HEK293T (cell line): ENCODE measurements around the gene THOP1.
"Not testable (repeated sequence)": the region's sequence is repeated elsewhere in the genome, so short reads cannot be mapped to it uniquely, and the experiment has no call there.

Experiments used
- CTCF ChIA-PET: fragments of 350-600 bp; formaldehyde crosslinking; extraction: SDS; loops from one replicate; lab custom pipeline; 2021; ENCODE audit warnings: antibody characterized with exemption, inconsistent platforms; lab: Yijun Ruan, JAX
- POLR2A ChIA-PET: fragments of 350-600 bp; formaldehyde crosslinking; extraction: SDS; loops from one replicate; lab custom pipeline; 2020; ENCODE audit warnings: antibody characterized with exemption, inconsistent platforms; lab: Yijun Ruan, JAX
- DNase-seq: peaks from one replicate; pipeline ENCODE4 v3.0.0; 2012; ENCODE audit warnings: mixed read lengths; ENCODE audit errors: extremely low spot score
- ARNT ChIP-seq: fragments of 450-650 bp; IDR thresholded peaks from 2 replicates; pipeline ENCODE4 v1.6.1; 2017; ENCODE audit warnings: mild to moderate bottlenecking
- BHLHE40 ChIP-seq: fragments of 450-650 bp; IDR thresholded peaks from 2 replicates; pipeline ENCODE4 v1.6.1; 2016; ENCODE audit warnings: mild to moderate bottlenecking, moderate library complexity, borderline replicate concordance
- CTBP1 ChIP-seq: fragments of 450-650 bp; IDR thresholded peaks from 2 replicates; pipeline ENCODE4 v1.6.1; 2016; ENCODE audit warnings: borderline replicate concordance
- ELF4 ChIP-seq: fragments of 450-650 bp; IDR thresholded peaks from 2 replicates; pipeline ENCODE4 v1.6.1; 2017; ENCODE audit warnings: antibody characterized with exemption
- FOXA1 ChIP-seq: fragments of 450-650 bp; IDR thresholded peaks from 2 replicates; pipeline ENCODE4 v1.6.1; 2016; ENCODE audit warnings: mild to moderate bottlenecking
- FOXK2 ChIP-seq: fragments of 450-650 bp; IDR thresholded peaks from 2 replicates; pipeline ENCODE4 v1.6.1; 2016; ENCODE audit warnings: mild to moderate bottlenecking
- FOXM1 ChIP-seq: fragments of 450-650 bp; IDR thresholded peaks from 2 replicates; pipeline ENCODE4 v1.6.1; 2017; ENCODE audit warnings: mild to moderate bottlenecking, borderline replicate concordance
- HDGF ChIP-seq: fragments of 450-650 bp; IDR thresholded peaks from 2 replicates; pipeline ENCODE4 v1.6.1; 2017; ENCODE audit warnings: antibody characterized with exemption, borderline replicate concordance
- L3MBTL2 ChIP-seq: fragments of 450-650 bp; conservative IDR thresholded peaks from 2 replicates; pipeline ENCODE4 v1.6.1; 2016; ENCODE audit warnings: mild to moderate bottlenecking
- LEF1 ChIP-seq: fragments of 450-650 bp; IDR thresholded peaks from 2 replicates; pipeline ENCODE4 v1.6.1; 2017; ENCODE audit warnings: mild to moderate bottlenecking, borderline replicate concordance
- NFRKB ChIP-seq: fragments of 450-650 bp; IDR thresholded peaks from 2 replicates; pipeline ENCODE4 v1.6.1; 2016; ENCODE audit warnings: mild to moderate bottlenecking, moderate library complexity
- SP1 ChIP-seq: fragments of 450-650 bp; IDR thresholded peaks from 2 replicates; pipeline ENCODE4 v1.6.1; 2017
- SUZ12 ChIP-seq: fragments of 450-650 bp; IDR thresholded peaks from 2 replicates; pipeline ENCODE4 v1.6.1; 2016; ENCODE audit warnings: mild to moderate bottlenecking
- TARDBP ChIP-seq: fragments of 450-650 bp; IDR thresholded peaks from 2 replicates; pipeline ENCODE4 v1.6.1; 2016
- ZNF384 ChIP-seq: fragments of 450-650 bp; IDR thresholded peaks from 2 replicates; pipeline ENCODE4 v1.6.1; 2016
- TF ChIP-seq, protein P1 (sequence below): fragments of 450-650 bp; IDR thresholded peaks from 2 replicates; pipeline ENCODE4 v1.6.1; 2016

THOP1 gene

DNA sequence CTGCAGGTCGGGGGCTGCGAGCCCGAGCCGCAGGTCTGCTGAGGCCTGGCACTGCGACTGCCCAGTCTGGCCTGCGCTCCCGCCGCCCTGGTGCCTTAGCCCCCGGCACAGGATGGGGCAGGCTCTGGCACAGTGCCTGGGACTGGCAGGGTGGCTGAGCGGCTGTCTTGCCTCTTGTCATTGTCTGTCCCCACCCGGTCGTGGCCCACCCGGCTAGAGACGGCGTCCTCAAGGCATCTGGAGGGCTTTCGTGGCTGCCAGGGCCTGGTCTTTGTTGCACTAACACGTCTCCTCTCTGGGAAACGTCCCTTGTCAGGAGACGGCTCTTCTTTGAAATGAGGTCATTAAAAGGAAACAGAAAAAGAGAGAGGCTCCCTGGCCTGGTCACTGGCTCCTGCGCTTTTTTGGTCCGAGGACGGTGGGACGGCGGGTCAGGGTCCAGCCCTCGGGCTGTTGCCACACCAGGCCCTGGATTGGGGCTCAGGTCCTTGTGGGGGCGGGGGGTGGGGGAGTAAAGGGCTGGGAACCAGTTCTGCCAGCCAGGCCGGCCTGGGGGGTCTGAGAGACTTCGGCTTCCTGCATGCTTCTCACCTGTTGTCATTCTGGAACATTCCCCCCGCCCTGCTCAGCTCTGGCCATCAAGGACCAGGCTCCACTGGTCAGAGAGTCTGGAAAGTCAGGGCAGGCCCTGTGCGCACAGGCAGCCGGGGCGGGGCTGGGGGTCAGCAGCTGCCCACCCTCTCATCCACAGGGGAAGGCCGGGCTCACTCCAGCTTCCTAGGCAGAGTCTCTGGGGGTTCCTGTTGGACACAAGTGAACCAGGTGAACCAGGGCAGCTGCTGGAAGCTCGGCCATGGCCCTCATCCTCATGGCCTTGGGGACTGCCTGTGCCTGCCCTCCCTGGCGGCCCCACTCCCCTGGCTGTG is 28.2 kb downstream of the THOP1 start:
- ChIA-PET POLR2A (no interaction called here), CTCF (no interaction called here)
- TF ChIP-seq HDGF = no peak
- no peak for TF ChIP-seq FOXA1
- TF ChIP-seq SP1 = no peak
- TF ChIP-seq CTBP1 = no peak
- no peak for TF ChIP-seq ELF4
- no peak for TF ChIP-seq FOXK2
- no peak for TF ChIP-seq NFRKB
- DNase-seq = no peak

DNA sequence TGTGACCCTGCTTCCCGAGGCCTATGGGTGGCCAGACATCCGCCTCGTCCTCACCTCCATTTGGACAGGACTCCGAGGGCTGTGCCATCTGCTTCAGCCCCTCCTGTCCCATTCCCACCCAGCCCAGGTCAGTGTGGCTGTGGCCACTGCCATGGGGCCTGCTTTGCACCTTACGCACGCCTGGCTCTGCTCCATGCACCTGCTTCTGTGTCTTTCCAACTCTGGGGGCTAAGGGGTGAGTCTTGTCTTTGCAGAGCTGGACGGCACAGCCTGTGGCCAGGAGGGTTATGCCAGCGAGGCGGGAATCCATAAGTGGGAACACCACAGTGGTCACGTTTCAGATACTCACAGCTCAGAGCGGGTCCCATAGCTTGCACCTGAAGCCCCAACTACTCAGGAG is 29.1 kb downstream of the THOP1 start:
- TF ChIP-seq LEF1 (no peak), SP1 (no peak), HDGF (no peak), FOXA1 (no peak), CTBP1 (no peak), NFRKB (no peak), BHLHE40 (no peak), ELF4 (no peak), FOXM1 (no peak), ARNT (no peak)
- TF ChIP-seq, protein P1, sequence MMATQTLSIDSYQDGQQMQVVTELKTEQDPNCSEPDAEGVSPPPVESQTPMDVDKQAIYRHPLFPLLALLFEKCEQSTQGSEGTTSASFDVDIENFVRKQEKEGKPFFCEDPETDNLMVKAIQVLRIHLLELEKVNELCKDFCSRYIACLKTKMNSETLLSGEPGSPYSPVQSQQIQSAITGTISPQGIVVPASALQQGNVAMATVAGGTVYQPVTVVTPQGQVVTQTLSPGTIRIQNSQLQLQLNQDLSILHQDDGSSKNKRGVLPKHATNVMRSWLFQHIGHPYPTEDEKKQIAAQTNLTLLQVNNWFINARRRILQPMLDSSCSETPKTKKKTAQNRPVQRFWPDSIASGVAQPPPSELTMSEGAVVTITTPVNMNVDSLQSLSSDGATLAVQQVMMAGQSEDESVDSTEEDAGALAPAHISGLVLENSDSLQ = no peak
- CTCF ChIA-PET = no interaction called here
- POLR2A ChIA-PET = no interaction called here
- DNase-seq = no peak

DNA sequence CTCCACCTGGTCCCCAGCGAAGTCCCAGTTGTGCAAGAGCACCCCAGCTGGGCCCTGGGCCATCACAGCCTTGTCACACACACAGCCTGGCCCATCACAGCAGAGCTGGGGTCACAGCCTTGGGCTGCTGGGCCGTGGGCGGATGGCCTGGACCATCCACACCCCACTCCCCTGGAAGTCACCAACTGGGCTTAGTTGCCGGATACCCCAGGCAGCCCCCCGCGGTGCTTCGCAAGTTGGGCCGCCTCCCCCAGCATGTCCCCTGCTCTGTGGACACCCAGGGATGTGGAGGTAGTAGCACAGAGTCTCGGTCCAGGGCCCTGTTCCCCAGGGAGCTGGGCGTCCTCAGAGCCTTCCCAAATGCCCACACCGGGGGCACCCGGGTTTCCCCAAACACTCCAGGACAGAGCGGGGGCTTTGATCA is 29.9 kb downstream of the THOP1 start:
- ChIA-PET CTCF (no interaction called here), POLR2A (no interaction called here)
- TF ChIP-seq ARNT = no peak
- TF ChIP-seq FOXM1 = no peak
- TF ChIP-seq ZNF384 = no peak
- no peak for TF ChIP-seq SUZ12
- no peak for TF ChIP-seq NFRKB
- TF ChIP-seq, protein P1 = no peak
- no peak for TF ChIP-seq FOXA1
- TF ChIP-seq BHLHE40 = no peak
- DNase-seq = no peak

DNA sequence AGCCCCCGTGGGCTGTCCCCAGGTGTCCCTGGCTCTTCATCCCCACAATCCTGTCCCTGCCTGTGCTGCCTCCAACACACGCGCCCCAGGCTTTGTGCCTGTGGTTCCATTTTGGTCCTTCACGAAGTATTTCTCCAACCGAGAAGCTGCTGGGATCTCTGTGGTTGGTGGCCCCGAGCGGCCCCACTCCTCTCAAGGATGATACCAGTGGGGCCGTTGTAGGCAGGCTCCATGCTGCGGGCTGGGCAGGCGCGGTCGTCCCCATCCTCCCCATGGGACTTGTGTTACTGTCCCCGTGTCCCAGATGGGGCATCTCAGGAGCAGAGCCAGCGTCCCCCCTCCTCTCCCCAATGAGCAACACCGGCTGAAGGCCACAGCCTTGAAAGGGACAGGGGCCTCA is 30.6 kb downstream of the THOP1 start:
- ChIA-PET CTCF (no interaction called here), POLR2A (no interaction called here)
- DNase-seq = no peak
- TF ChIP-seq SP1 = no peak
- TF ChIP-seq LEF1 = no peak
- no peak for TF ChIP-seq NFRKB
- TF ChIP-seq HDGF = no peak
- TF ChIP-seq CTBP1 = no peak
- TF ChIP-seq FOXA1 = no peak
- no peak for TF ChIP-seq ELF4
- TF ChIP-seq BHLHE40 = no peak
- TF ChIP-seq, protein P1 = no peak
- TF ChIP-seq ARNT = no peak
- TF ChIP-seq ZNF384 = no peak
- TF ChIP-seq L3MBTL2 = no peak
- no peak for TF ChIP-seq TARDBP
- TF ChIP-seq SUZ12 = no peak
- TF ChIP-seq FOXK2 = no peak

DNA sequence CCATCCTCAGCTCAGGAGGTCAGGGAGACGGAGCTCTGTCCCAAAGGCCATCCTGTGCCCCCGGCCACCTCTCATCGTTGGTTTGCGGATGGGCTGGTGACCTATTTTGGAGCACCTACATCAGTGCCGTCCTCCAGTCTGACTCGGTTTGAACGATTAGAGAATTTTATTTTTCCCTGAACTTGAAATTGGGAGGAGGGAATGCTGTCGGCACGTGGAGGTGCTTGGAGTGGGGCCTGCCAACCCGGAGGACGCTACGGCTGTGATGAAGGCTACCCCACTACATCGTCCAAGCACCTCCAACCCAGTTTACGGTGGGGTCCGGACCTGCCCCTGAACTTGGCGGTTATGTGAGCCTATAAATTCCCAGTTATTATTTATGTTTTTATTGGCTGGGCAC is 31.3 kb downstream of the THOP1 start:
- TF ChIP-seq FOXA1 (no peak), CTBP1 (no peak), BHLHE40 (no peak), ARNT (no peak), NFRKB (no peak), FOXK2 (no peak), HDGF (no peak), ZNF384 (no peak), ELF4 (no peak), FOXM1 (no peak), LEF1 (no peak)
- TF ChIP-seq, protein P1 = no peak
- CTCF ChIA-PET = no interaction called here
- DNase-seq = no peak
- POLR2A ChIA-PET = no interaction called here

DNA sequence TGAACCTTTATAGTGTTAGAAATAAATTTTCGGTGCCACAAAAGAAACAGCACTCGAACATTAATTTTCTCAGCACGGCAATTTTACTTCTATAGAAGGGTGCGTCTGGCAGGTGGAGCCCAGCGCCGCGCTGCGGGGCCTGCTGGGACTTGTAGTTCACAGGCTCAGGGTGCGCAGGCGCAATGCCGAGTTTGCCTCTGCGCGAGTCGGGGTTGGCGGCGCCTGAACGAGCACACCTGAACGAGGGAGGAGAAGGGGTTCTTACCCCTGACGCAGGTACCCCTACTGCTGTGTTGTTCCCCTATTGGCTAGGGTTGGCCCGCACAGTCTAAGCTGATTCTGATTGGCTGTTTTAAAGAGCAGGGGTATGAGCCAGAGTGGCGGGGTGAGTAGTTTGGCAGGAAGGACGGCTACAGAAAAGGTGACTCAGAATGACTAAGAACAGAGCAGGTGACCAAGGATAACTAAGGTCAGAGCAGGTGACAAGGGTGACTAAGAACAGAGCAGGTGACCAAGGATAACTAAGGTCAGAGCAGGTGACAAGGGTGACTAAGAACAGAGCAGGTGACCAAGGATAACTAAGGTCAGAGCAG is 32.0 kb downstream of the THOP1 start:
- DNase-seq, CTCF ChIA-PET: not testable (repeated sequence)

More for the DNA sequence above, 32.0 kb downstream of the THOP1 start:
- POLR2A ChIA-PET = not testable (repeated sequence)
